Measurements from ENCODE around the gene IGSF22.

The IGSF22 gene

DNA sequence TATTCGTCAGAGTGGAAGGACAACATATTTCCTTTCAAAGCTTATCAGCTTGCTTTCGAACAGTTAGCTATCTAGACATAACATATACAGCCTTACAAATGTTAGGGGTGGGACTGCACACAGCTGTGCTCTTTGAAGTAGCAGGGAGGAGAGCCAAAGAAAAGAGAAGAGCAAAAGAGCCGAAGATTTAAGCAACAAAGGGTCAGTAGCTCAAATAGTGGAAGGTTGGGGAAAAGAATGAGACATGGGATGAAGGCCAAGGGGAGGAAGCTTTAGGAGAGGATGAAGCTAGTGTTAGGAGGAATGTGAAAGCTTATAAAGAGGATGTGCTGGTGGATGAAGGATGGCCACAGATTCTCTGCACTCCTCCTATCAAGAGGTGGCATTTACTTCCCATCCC, 31.8 kb upstream of the IGSF22 start:
- Histone ChIP-seq H3K36me3 (ENCODE audit: low read depth) (no peaks in the 10 kb centered on the region), H3K27me3 (ENCODE audit: insufficient read depth, poor library complexity, severe bottlenecking) (no peaks in the 10 kb centered on the region), H3K4me3 (ENCODE audit: severe bottlenecking) (no peak overlapping the region), H3K27ac (ENCODE audit: poor library complexity, severe bottlenecking) (no peak overlapping the region), H3K9me3 (ENCODE audit: severe bottlenecking) (no peaks in the 10 kb centered on the region), H3K4me1 (ENCODE audit: insufficient read depth, poor library complexity, severe bottlenecking) (no peaks in the 10 kb centered on the region)
- ATAC-seq (ENCODE audit: low read depth): no peak
- DNase-seq (ENCODE audit: low spot score): no peak
- TF ChIP-seq, protein P1, sequence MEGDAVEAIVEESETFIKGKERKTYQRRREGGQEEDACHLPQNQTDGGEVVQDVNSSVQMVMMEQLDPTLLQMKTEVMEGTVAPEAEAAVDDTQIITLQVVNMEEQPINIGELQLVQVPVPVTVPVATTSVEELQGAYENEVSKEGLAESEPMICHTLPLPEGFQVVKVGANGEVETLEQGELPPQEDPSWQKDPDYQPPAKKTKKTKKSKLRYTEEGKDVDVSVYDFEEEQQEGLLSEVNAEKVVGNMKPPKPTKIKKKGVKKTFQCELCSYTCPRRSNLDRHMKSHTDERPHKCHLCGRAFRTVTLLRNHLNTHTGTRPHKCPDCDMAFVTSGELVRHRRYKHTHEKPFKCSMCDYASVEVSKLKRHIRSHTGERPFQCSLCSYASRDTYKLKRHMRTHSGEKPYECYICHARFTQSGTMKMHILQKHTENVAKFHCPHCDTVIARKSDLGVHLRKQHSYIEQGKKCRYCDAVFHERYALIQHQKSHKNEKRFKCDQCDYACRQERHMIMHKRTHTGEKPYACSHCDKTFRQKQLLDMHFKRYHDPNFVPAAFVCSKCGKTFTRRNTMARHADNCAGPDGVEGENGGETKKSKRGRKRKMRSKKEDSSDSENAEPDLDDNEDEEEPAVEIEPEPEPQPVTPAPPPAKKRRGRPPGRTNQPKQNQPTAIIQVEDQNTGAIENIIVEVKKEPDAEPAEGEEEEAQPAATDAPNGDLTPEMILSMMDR (IDR thresholded peaks at IDR 0.05; ENCODE audit: poor library complexity, severe bottlenecking): no peak

GRCh38 chr11:18756889-18757288, 30.9 kb upstream of the IGSF22 start:
- Histone ChIP-seq H3K4me3 (ENCODE audit: severe bottlenecking) (no peak overlapping the region), H3K9me3 (ENCODE audit: severe bottlenecking) (no peaks in the 10 kb centered on the region), H3K27ac (ENCODE audit: poor library complexity, severe bottlenecking) (no peak overlapping the region), H3K4me1 (ENCODE audit: insufficient read depth, poor library complexity, severe bottlenecking) (no peaks in the 10 kb centered on the region), H3K36me3 (ENCODE audit: low read depth) (no peaks in the 10 kb centered on the region), H3K27me3 (ENCODE audit: insufficient read depth, poor library complexity, severe bottlenecking) (no peaks in the 10 kb centered on the region)
- TF ChIP-seq, protein P1 (IDR thresholded peaks at IDR 0.05; ENCODE audit: poor library complexity, severe bottlenecking): no peak
- ATAC-seq (ENCODE audit: low read depth) (no peak), DNase-seq (ENCODE audit: low spot score) (no peak)

DNA sequence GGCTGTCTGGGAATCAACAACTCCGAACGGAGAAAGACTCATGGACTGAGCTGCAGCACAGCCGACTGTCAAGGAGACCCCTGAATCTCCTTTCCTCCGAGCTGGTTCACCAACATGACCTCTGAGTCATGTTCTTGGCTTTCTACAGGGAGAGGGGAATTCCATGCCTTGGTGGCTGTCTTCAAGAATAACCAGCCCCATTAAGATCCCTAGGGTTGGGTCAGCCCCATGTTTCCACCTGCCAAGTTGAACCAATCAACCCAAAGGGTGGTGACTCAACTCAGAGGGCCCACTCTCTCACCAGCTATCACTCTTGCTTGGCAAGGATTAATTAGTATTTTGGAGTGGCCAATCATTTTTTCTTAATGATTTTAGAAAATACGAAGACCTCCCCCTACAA, 28.3 kb upstream of the IGSF22 start:
- H3K27ac ChIP-seq (ENCODE audit: poor library complexity, severe bottlenecking): no peak overlapping the region
- TF ChIP-seq, protein P1 (IDR thresholded peaks at IDR 0.05; ENCODE audit: poor library complexity, severe bottlenecking): no peak
- no peaks in the 10 kb centered on the region for H3K9me3 ChIP-seq (ENCODE audit: severe bottlenecking)
- H3K4me1 ChIP-seq (ENCODE audit: insufficient read depth, poor library complexity, severe bottlenecking): peaks cover 7% of the 10 kb centered on the region
- H3K4me3 ChIP-seq (ENCODE audit: severe bottlenecking): no peak overlapping the region
- ATAC-seq (ENCODE audit: low read depth) (no peak), DNase-seq (ENCODE audit: low spot score) (no peak)
- no peaks in the 10 kb centered on the region for H3K27me3 ChIP-seq (ENCODE audit: insufficient read depth, poor library complexity, severe bottlenecking)
- no peaks in the 10 kb centered on the region for H3K36me3 ChIP-seq (ENCODE audit: low read depth)

GRCh38 chr11:18752502-18752901, 26.5 kb upstream of the IGSF22 start:
- no peaks in the 10 kb centered on the region for H3K36me3 ChIP-seq (ENCODE audit: low read depth)

DNA sequence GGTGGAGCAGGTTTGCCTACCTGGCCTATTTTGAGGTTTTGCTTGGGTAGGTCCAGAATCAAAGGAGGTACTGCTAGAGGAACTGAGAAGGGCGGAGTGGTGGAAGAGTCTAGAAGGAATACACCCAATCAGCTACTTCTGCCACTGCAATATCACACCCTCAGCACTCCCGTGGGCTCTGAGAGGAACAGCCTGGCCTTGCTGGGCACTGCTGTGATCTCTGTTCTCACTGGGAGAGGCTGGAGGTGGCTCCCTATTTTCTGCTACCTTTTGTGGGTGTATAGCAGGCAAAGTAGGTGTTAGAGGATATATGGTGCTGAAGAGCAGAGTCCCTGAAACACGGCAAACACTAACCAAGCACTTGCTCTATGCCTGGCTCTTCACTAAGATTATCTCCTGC, 25.0 kb upstream of the IGSF22 start:
- Histone ChIP-seq H3K27me3 (ENCODE audit: insufficient read depth, poor library complexity, severe bottlenecking) (no peaks in the 10 kb centered on the region), H3K36me3 (ENCODE audit: low read depth) (no peaks in the 10 kb centered on the region), H3K27ac (ENCODE audit: poor library complexity, severe bottlenecking) (no peak overlapping the region), H3K4me1 (ENCODE audit: insufficient read depth, poor library complexity, severe bottlenecking) (peaks cover 7% of the 10 kb centered on the region), H3K9me3 (ENCODE audit: severe bottlenecking) (no peaks in the 10 kb centered on the region), H3K4me3 (ENCODE audit: severe bottlenecking) (no peak overlapping the region)
- TF ChIP-seq, protein P1 (IDR thresholded peaks at IDR 0.05; ENCODE audit: poor library complexity, severe bottlenecking): no peak
- ATAC-seq (ENCODE audit: low read depth) (no peak), DNase-seq (ENCODE audit: low spot score) (no peak)

More at GRCh38 chr11:18752502-18752901, 26.5 kb upstream of the IGSF22 start:
- H3K27me3 ChIP-seq (ENCODE audit: insufficient read depth, poor library complexity, severe bottlenecking): no peaks in the 10 kb centered on the region
- H3K27ac ChIP-seq (ENCODE audit: poor library complexity, severe bottlenecking): no peak overlapping the region
- DNase-seq (ENCODE audit: low spot score): no peak
- peaks cover 7% of the 10 kb centered on the region for H3K4me1 ChIP-seq (ENCODE audit: insufficient read depth, poor library complexity, severe bottlenecking)
- TF ChIP-seq, protein P1 (IDR thresholded peaks at IDR 0.05; ENCODE audit: poor library complexity, severe bottlenecking): no peak
- H3K4me3 ChIP-seq (ENCODE audit: severe bottlenecking): no peak overlapping the region
- ATAC-seq (ENCODE audit: low read depth): no peak
- no peaks in the 10 kb centered on the region for H3K9me3 ChIP-seq (ENCODE audit: severe bottlenecking)
